COLO668 (cell line): ENCODE data around the gene ARGLU1.

Experiments used
- DNase-seq: peaks from one replicate; lab custom pipeline; 2025; ENCODE audit not compliant: unreplicated experiment; lab: John Stamatoyannopoulos, UW

The ARGLU1 gene

GRCh38 chr13:106548064-106548696, 19.8 kb downstream of the ARGLU1 start:
- no peak for DNase-seq

DNA sequence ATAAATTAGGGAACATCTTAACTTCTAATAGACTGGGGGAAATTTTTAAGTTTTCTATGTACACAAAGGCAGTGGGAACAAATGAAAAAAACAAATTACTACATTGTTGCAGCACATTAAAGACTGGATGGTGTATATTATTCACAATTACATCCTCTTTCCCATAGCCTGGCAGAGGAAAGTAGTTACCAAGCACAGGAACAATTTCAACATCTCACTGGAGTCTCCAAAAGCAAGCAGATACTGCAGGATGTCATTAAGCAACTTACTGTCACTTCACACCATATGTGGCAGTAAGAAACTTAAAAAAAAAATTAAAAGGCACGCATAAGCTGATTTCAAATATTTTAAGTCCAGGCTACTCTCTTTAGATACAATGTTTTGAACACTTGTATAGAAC, 26.1 kb downstream of the ARGLU1 start:
- no peak for DNase-seq

GRCh38 chr13:106540613-106541012, 27.3 kb downstream of the ARGLU1 start:
- DNase-seq = no peak

- no peak for DNase-seq
Observed at GRCh38 chr13:106537521-106537920, 30.4 kb downstream of the ARGLU1 start.

DNA sequence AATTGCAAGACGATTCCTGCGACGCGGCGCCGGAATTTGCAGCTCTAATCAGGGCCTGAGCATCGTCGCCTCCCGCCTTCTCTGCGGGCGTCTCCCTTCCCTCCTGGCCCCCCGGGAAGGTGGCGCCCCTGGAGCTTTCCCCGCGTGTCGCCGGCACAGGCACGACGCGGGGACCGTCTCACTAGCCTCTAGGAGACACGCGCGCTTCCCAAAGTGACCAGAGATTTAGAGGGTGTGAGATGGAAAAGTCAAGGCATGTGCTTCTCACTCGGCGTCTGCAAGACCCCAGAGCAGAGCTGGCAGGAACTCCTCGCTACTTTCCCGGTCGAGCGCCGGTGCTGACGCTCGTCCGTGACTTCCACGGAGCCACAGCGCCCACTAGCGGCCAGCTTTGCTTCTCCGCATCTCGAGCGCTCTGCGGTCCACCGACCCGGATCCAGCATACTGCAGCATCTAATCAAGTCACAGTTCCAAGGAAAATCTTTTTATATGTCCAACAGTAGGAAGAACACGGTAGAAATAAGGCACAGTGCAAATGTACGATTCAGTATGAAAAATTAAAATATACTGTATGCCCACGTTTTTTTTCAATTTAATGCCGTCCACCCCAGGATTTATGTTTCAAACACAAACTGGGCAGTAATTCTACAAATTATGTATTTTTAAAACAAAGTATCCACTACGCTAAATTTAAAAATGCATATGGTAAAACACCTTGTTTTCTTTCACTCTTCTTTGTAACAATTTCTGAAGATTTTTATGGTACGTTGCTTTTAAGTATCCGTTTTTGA, 31.5 kb downstream of the ARGLU1 start:
- DNase-seq = peak; percentile 97

- DNase-seq = peak; percentile 100
Observed at GRCh38 chr13:106535552-106536243, 32.2 kb downstream of the ARGLU1 start, which contains the start of gene EFNB2. EFNB2 (minus strand) TSS chr13:106535662; CDS start chr13:106534964, 698 bp downstream.

DNA sequence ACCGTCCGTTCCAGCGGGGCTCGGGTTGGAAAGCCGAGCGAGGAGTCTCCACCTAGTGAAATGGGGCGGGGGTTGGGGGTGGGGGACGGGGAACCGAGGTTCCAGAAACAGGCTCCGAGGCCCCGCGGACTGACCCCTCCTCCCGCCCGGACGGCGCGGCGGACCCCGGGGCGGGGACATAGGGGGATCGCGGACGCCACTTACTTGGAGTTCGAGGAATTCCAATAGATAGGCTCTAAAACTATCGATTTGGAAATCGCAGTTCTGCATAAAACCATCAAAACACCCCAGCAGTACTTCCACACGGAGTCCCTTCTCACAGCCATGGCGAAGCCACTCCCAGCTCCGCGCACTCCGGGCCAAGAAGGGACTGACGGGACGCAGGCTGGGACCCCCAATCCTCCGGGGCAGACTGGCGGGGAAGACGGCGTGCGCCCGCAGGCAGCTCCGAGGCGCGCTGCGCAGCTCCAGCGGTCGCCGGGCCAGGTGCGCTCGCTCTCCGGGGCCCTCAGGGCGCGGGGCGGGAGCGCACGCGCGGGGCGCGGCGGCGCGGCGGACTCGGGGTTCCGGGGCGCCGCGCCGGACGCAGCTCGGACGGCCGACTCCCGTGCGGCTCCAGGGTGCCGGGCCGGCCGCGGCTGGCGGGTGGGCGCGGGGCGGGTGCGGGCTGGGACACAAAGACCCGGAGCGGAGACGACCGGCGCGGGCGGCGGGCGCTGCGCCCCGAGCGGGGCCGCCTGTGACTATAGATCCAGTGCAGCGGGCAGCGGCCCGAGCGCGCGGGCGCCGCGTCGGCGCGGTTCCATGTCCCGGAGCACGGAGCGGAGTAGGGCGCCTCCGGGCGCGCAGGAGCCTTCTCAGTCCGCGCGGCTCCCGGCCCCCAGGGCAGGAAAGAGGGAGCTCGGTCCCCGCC, 33.0 kb downstream of the ARGLU1 start:
- DNase-seq = peak; percentile 81

DNA sequence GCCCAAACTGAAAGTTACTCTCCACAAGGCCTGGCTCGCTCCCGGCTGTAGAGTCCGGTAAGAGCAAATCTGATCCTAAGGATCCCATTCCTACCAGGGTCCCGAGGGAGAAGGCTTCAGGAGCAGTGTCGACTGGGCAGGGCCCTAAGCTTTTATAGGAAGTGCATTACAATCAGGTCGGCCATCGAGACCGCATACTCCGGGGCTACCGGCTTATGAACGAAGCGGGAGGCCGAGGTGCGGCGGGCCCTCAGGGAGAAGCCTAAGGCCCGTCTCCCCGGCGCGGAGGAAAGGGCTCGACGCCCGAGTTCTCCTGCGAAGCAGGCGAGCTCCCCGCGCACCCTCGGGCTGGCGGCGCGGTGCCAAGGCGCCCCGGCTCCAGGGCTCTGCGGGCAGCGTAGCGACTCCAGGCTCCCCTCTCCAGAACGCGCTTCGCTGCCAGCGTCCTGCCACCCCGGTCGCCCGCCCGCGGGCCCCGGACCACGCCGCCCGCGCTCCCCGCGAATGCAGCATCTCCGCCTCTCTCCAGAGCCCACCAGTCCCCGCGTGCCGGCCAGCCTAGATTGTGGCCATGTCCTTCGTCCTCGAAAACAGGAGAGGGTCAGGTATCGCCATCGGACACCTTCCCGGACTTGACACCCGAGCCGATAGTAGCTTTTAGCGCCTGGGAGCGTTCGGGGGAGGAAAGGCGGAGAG, 33.8 kb downstream of the ARGLU1 start:
- peak; percentile 81 for DNase-seq

GRCh38 chr13:106533101-106533942, 34.6 kb downstream of the ARGLU1 start:
- peak; percentile 95 for DNase-seq

DNA sequence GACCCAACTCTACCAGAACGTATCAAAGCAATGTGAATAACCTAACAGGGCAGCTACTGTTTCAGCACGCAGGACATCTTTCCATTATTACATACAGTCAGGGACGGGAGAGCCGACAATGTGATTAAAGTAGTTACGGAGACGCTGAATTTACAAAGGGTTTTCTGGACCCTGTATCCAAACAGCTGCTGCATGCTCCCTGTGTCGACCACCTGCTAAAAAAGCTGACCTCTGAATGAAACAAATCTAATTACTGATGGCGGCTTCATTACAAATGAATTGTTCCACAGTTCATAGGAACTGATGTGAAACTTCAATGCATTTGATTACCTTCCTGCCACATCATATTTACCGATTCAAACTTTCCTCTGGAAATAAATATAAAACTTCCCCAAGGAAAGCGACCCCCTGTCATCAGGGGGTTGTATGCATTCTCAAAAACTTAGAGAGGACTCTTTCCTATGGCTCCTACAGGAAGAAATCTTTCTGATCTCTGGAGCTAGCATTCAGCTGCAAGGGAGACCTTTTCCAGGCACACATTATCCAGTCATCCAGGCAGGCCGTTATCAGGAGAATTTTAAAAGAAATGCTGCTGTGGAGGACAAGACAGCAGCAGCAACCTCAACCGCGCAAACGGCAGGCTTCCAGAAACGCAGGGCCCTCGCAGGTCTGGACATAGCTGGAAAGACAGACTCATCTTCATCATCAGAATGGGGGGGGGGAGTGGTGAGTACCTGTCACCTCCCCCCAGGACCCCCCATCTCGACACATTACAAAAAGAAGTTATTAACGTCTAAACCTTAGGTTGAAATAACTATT, 35.6 kb downstream of the ARGLU1 start:
- no peak for DNase-seq

GRCh38 chr13:106530980-106531481, 36.9 kb downstream of the ARGLU1 start:
- no peak for DNase-seq

DNA sequence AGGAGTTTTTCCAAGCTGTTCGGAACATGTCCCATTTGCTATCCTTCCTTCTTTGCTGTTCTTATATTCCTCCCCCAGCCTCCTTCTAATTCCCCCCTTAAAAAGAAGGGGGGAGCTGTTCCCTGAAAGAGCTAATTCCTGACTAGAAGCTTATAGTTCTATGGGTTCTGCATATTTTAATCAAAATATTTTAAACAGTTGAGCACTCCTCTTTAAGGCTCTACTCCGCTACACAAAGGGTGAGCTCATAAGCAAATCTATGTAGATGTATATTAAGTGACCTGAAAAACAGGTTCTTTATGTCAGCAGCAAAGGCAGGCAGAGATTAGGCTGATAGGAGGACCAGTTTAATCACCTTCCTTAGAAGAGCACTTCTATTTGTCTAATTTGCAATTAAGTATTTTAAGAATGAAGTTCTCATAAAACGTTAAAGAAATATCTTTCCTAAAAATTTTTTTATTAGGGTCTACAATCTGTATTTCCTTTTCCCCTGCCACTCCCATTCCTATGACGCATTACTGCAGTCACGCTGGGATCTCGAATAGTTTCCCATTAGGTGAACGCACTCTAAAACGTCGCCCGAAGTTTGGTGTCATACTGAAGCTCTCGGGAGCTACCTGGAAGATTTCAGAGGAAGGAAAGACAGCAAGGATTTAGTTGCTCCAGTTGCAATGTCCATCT, 37.6 kb downstream of the ARGLU1 start:
- DNase-seq = no peak

DNA sequence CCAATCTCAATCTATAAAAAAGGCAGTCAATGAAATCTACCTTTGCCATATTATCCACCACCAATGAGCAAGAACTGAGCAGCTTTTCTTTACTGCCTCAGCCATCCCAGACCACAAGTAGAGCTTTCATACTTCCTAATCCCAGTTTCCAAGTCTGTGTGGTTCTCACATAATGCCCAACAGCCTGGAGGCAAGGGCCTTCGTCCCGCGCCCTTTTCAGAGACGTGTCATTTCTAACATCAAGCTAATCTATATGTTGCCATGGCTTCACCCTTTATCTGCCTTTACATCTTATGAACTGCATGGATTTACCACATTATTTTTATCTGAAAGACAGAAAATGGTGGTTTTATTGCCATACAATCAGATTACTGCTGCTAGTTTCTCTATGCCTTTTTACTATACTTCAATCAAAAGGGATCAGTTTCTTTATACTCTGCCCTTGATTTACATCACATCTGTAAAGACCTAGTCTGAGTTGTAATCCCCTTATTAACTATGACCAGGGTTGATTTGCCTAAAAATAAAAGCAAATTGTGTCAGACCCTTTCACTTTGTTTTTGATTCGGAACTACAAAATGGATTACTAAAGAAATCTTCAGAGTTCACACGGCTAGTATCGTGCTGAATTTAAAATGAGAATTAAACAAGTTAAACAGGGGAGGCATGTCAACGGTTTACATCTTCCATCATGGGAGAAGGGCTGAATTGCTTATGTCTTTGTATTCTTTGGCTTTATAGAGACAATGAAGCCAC, 38.3 kb downstream of the ARGLU1 start:
- DNase-seq = no peak

- no peak for DNase-seq
Observed at GRCh38 chr13:106528718-106529414, 39.1 kb downstream of the ARGLU1 start.

DNA sequence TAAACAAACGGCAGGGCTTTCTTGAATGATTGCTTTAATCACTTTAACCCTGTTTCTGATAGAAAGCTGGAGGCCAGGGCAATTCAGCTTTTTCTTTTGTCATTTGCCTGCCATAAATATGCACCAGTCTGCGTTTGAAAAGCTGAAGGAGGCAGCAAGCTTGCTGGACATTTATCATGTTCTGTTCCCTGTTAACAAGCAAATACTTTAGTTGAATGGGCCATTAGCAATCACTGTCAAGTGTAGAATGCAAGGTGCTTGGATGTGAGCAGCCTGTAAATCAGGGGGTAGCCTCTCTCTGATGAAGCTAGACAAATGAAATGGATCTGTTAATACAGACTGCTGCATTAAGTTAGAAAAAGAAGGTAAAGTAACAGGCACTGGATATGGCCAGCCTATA, 40.1 kb downstream of the ARGLU1 start:
- DNase-seq = no peak

- DNase-seq = no peak
Observed at GRCh38 chr13:106527445-106527801, 40.5 kb downstream of the ARGLU1 start.
